Fibroblast of pulmonary artery (primary cell): Measurements from ENCODE around the gene HUS1.
A peak's percentile ranks its signal among the peaks of the same experiment; 100 is the strongest.
"Not testable (repeated sequence)": the region's sequence is repeated elsewhere in the genome, so short reads cannot be mapped to it uniquely, and the experiment has no call there.

Source experiments
- DNase-seq: peaks from one replicate; pipeline ENCODE4 v3.0.0-alpha.2; 2010; ENCODE audit warnings: low read depth
- H3K4me3 ChIP-seq: replicated peaks from 2 replicates; pipeline ENCODE4 v1.5.1; 2011; ENCODE audit warnings: low read depth, mild to moderate bottlenecking, control low read depth, low read length, moderate library complexity
- TF ChIP-seq, protein P1 (sequence below): IDR thresholded peaks from 2 replicates; pipeline ENCODE4 v1.5.1; 2011; ENCODE audit warnings: mild to moderate bottlenecking, control low read depth, low read length, inconsistent platforms; ENCODE audit errors: missing control alignments

Gene HUS1

DNA sequence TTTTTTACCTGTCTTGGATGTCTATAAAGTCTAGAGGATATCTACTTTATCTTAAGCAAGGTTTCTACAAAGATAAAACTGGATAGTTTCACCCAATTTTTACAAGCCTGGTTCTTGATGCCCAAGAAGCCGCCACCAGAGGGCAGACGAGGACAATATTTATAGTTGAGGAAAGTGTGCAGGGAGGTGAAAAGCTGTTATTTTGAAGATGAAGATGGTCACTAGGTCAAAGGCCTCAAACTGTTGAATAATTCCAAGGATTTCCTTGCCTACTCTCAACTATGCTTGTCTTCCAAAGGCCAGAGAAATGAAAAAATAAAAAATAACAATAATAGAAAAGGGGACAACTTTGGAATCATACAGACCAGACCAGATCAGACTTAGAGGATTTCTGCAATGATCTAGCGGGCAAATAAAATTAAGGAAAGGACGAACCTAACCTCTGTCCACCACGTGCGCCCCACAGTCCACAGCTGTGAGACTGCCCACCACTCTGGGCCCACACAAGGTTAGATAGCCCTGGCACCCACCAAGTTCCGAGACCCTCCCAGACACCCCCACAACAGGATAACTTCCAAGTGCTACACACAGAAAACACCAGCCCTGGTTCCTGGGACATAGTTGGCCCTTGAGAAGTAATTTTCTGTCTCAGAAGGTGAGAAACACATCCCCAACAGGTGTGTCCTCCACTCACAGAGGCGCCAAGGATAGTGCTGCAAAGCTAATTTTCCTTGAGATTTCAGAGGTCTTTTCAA lies 34.0 kb downstream of the HUS1 start:
- TF ChIP-seq, protein P1, sequence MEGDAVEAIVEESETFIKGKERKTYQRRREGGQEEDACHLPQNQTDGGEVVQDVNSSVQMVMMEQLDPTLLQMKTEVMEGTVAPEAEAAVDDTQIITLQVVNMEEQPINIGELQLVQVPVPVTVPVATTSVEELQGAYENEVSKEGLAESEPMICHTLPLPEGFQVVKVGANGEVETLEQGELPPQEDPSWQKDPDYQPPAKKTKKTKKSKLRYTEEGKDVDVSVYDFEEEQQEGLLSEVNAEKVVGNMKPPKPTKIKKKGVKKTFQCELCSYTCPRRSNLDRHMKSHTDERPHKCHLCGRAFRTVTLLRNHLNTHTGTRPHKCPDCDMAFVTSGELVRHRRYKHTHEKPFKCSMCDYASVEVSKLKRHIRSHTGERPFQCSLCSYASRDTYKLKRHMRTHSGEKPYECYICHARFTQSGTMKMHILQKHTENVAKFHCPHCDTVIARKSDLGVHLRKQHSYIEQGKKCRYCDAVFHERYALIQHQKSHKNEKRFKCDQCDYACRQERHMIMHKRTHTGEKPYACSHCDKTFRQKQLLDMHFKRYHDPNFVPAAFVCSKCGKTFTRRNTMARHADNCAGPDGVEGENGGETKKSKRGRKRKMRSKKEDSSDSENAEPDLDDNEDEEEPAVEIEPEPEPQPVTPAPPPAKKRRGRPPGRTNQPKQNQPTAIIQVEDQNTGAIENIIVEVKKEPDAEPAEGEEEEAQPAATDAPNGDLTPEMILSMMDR = peak; percentile 79
- no peak overlapping the region for H3K4me3 ChIP-seq
- peak; percentile 75 for DNase-seq

GRCh38 chr7:47944536-47945260 lies 34.7 kb downstream of the HUS1 start:
- TF ChIP-seq, protein P1 = no peak
- DNase-seq = no peak

GRCh38 chr7:47943676-47944474 lies 35.5 kb downstream of the HUS1 start:
- TF ChIP-seq, protein P1 = no peak
- no peak overlapping the region for H3K4me3 ChIP-seq
- no peak for DNase-seq

More at GRCh38 chr7:47944536-47945260, 34.7 kb downstream of the HUS1 start:
- H3K4me3 ChIP-seq = no peak overlapping the region

DNA sequence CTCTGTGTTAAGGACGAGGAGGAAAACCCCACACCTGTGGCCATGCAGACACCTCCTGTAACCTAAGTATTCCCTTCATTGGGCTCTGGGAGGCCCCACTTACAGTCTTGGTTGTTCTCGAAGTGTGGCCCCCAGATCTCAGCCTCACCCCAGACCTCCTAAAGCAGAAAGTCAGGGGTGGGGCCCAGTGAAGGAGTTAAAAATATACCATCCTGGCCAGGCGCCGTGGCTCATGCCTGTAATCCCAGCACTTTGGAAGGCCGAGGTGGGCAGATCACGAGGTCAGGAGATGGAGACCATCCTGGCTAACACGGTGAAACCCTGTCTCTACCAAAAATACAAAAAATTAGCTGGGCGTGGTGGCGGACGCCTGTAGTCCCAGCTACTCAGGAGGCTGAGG lies 36.8 kb downstream of the HUS1 start:
- not testable (repeated sequence) for DNase-seq, H3K4me3 ChIP-seq

- no peak overlapping the region for H3K4me3 ChIP-seq
- peak; percentile 38 for DNase-seq
- TF ChIP-seq, protein P1 = no peak
These were observed 37.3 kb downstream of the HUS1 start for GRCh38 chr7:47942132-47942531.

GRCh38 chr7:47941136-47941844 lies 38.1 kb downstream of the HUS1 start:
- TF ChIP-seq, protein P1 = no peak
- peak; percentile 82 for DNase-seq
- no peak overlapping the region for H3K4me3 ChIP-seq
